Panc1 (cell line): ENCODE data around the gene ZNF254. TPM values are rescaled to one million over a fixed set of nuclear protein-coding genes. Genes with fewer than 3 reads are reported as not detected.

Experiments
- ATAC-seq: fragments of 200-7000 bp; cut with Tn5 transposase; 2 replicates; pipeline ENCODE4 v1.9.1; 2020; ENCODE audit warnings: mild to moderate bottlenecking, moderate library complexity
- BruUV-seq: library from RNA; stranded (reverse); fragments of 400-500 nt; replicated peaks from 2 replicates; lab custom pipeline; 2021; lab: Mats Ljungman, UMichigan
- CTCF ChIA-PET: fragments of 300-600 bp; sonication (Branson Sonifier 250); formaldehyde crosslinking; loops from one replicate; lab custom pipeline; 2022; ENCODE audit warnings: antibody characterized with exemption; lab: Charles Lee
- POLR2A ChIA-PET: fragments of 300-600 bp; sonication (Branson Sonifier 250); formaldehyde crosslinking; loops from one replicate; lab custom pipeline; 2022; ENCODE audit warnings: antibody characterized with exemption; lab: Charles Lee
- DNase-seq: peaks from one replicate; pipeline ENCODE4 v3.0.0-alpha.2; 2010; ENCODE audit warnings: low read depth, low spot score
- H3K27ac ChIP-seq: 2 replicates; pipeline ENCODE4 v1.5.1; 2011; ENCODE audit warnings: mild to moderate bottlenecking, low read length, inconsistent platforms
- H3K27me3 ChIP-seq: fragments of 200-500 bp; sonication (Bioruptor generic); 2 replicates; pipeline ENCODE4 v1.6.0; 2014; ENCODE audit warnings: low read length, inconsistent platforms; ENCODE audit not compliant: control insufficient read depth, insufficient read depth
- H3K36me3 ChIP-seq: fragments of 200-500 bp; sonication (Bioruptor generic); 2 replicates; pipeline ENCODE4 v1.5.1; 2014; ENCODE audit warnings: inconsistent platforms, mild to moderate bottlenecking, low read length, moderate library complexity; ENCODE audit not compliant: control insufficient read depth, insufficient read depth
- H3K4me1 ChIP-seq: 2 replicates; pipeline ENCODE4 v1.5.1; 2011; ENCODE audit warnings: inconsistent platforms, mild to moderate bottlenecking, low read length, moderate library complexity; ENCODE audit not compliant: control insufficient read depth, insufficient read depth
- H3K4me3 ChIP-seq, 2 experiments: 2 replicates each; pipeline ENCODE4 v1.5.1; 2011 to 2012; ENCODE audit warnings: low read depth in 2 of 2, low read length in 2 of 2, mild to moderate bottlenecking in 2 of 2, inconsistent platforms in 1 of 2, moderate library complexity in 1 of 2
- H3K9me3 ChIP-seq: fragments of 200-500 bp; sonication (Bioruptor generic); 2 replicates; pipeline ENCODE4 v1.5.1; 2014; ENCODE audit warnings: low read depth, mild to moderate bottlenecking, inconsistent platforms, low read length, moderate library complexity; ENCODE audit not compliant: control insufficient read depth, insufficient read depth
- POLR2AphosphoS5 ChIP-seq: IDR thresholded peaks from 2 replicates; pipeline ENCODE4 v1.6.1; 2012; ENCODE audit warnings: mild to moderate bottlenecking, low read depth, low read length, moderate library complexity
- SIN3A ChIP-seq: IDR thresholded peaks from 2 replicates; pipeline ENCODE4 v1.6.1; 2012; ENCODE audit warnings: low read depth, mild to moderate bottlenecking, low read length, moderate library complexity, borderline replicate concordance; ENCODE audit not compliant: insufficient read depth
- TCF7L2 ChIP-seq: IDR thresholded peaks from 2 replicates; pipeline ENCODE4 v1.6.1; 2011; ENCODE audit warnings: mild to moderate bottlenecking, low read depth, low read length, inconsistent platforms
- in situ Hi-C: cut with HindIII; loops from 2 replicates; pipeline ENCODE4 v1.10.0; 2016; ENCODE audit warnings: low sequenced_read_pairs, low pct_unique_long_range_greater_than_20kb
- intact Hi-C: fragments of 100-400 bp; cut with micrococcal nuclease; formaldehyde crosslinking; loops from one replicate; pipeline ENCODE4 v1.10.0; 2022; ENCODE audit not compliant: unreplicated experiment
- total RNA-seq: library from RNA; stranded (reverse); gene quantifications from one replicate; pipeline ENCODE4 v1.2.1, GENCODE V29; 2021; ENCODE audit not compliant: unreplicated experiment
- TF ChIP-seq, protein P1 (sequence below), 2 experiments: IDR thresholded peaks; 2 replicates each; pipeline ENCODE4 v1.6.1; 2011 to 2012; ENCODE audit warnings: low read depth in 2 of 2, control low read depth in 1 of 2, low read length in 1 of 2, mild to moderate bottlenecking in 1 of 2, moderate library complexity in 1 of 2; ENCODE audit not compliant: insufficient read depth in 1 of 2
- TF ChIP-seq, protein P2 (sequence below): fragments of 450-650 bp; IDR thresholded peaks from 2 replicates; pipeline ENCODE4 v1.5.1; 2017; ENCODE audit warnings: mild to moderate bottlenecking

ZNF254 gene
- total RNA-seq, 1 experiment from 2014 or later = 12.1 TPM

DNA sequence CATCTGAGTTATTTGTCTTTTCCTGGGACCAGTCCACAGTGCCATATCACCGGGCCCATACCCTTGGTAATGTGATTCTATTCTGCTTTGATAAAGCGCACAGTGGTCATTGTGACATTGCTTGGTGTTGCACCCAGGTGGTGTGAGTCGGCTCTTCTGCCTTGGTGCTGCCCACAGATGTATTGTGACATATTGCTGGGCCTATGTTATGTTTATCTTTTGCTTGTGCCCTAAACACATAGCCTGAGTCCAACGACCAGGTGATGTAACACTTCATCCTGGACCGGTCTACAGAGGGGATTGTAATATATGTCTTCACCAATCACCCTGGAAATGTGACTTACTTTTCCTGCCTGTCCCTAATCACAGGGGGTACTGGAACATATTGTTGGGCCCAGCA lies 23.7 kb upstream of the ZNF254 start:
- Histone ChIP-seq H3K27me3 (no peaks in the 10 kb centered on the region), H3K4me1 (no peaks in the 10 kb centered on the region), H3K4me3 (no peak overlapping the region), H3K9me3 (no peaks in the 10 kb centered on the region), H3K36me3 (no peaks in the 10 kb centered on the region), H3K27ac (no peak overlapping the region)
- ATAC-seq (no peak), DNase-seq (no peak)
- CTCF ChIA-PET = no interaction called here
- TF ChIP-seq, protein P1, sequence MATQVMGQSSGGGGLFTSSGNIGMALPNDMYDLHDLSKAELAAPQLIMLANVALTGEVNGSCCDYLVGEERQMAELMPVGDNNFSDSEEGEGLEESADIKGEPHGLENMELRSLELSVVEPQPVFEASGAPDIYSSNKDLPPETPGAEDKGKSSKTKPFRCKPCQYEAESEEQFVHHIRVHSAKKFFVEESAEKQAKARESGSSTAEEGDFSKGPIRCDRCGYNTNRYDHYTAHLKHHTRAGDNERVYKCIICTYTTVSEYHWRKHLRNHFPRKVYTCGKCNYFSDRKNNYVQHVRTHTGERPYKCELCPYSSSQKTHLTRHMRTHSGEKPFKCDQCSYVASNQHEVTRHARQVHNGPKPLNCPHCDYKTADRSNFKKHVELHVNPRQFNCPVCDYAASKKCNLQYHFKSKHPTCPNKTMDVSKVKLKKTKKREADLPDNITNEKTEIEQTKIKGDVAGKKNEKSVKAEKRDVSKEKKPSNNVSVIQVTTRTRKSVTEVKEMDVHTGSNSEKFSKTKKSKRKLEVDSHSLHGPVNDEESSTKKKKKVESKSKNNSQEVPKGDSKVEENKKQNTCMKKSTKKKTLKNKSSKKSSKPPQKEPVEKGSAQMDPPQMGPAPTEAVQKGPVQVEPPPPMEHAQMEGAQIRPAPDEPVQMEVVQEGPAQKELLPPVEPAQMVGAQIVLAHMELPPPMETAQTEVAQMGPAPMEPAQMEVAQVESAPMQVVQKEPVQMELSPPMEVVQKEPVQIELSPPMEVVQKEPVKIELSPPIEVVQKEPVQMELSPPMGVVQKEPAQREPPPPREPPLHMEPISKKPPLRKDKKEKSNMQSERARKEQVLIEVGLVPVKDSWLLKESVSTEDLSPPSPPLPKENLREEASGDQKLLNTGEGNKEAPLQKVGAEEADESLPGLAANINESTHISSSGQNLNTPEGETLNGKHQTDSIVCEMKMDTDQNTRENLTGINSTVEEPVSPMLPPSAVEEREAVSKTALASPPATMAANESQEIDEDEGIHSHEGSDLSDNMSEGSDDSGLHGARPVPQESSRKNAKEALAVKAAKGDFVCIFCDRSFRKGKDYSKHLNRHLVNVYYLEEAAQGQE (IDR thresholded peaks at IDR 0.05; ENCODE audit: insufficient read depth in 1 of 2, low read depth in 2 of 2, low read length in 1 of 2) = no peak
- TF ChIP-seq TCF7L2 = no peak
- no peak for TF ChIP-seq SIN3A
- TF ChIP-seq, protein P2, sequence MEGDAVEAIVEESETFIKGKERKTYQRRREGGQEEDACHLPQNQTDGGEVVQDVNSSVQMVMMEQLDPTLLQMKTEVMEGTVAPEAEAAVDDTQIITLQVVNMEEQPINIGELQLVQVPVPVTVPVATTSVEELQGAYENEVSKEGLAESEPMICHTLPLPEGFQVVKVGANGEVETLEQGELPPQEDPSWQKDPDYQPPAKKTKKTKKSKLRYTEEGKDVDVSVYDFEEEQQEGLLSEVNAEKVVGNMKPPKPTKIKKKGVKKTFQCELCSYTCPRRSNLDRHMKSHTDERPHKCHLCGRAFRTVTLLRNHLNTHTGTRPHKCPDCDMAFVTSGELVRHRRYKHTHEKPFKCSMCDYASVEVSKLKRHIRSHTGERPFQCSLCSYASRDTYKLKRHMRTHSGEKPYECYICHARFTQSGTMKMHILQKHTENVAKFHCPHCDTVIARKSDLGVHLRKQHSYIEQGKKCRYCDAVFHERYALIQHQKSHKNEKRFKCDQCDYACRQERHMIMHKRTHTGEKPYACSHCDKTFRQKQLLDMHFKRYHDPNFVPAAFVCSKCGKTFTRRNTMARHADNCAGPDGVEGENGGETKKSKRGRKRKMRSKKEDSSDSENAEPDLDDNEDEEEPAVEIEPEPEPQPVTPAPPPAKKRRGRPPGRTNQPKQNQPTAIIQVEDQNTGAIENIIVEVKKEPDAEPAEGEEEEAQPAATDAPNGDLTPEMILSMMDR = no peak
- TF ChIP-seq POLR2AphosphoS5 = no peak
- POLR2A ChIA-PET = no interaction called here
- intact Hi-C loops = no loop called here
- in situ Hi-C loops = no loop called here
- no TSS peak for BruUV-seq

DNA sequence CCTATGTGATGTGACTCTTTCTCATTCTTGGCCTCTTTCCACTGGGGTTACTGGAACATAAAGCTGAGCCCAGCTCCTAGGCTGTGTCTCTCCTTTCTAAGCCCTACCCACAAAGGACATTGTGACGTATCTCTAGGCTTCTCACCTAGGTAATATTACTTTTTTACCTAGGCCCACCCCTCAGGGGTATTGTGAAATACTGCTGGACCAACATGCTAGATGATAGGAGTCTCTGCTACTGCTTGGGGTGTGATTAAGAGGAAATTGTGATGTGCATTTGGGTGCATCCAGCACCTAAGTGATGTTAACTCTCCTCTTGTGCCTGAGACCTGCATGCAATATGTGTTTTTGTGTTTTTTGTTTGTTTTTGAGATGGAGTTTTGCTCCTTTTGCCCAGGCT lies 22.8 kb upstream of the ZNF254 start:
- DNase-seq (no peak), ATAC-seq (no peak)
- ChIA-PET CTCF (no interaction called here), POLR2A (interaction anchor here (0.6 kb wide), 1 partner anchor 32 kb away, joined by 3 read pairs; no protein-coding TSS in a partner anchor)
- H3K4me1 ChIP-seq = no peaks in the 10 kb centered on the region
- TF ChIP-seq, protein P1 (IDR thresholded peaks at IDR 0.05; ENCODE audit: insufficient read depth in 1 of 2, low read depth in 2 of 2, low read length in 1 of 2) = no peak
- TF ChIP-seq, protein P2 = no peak
- TF ChIP-seq POLR2AphosphoS5 (no peak), SIN3A (no peak), TCF7L2 (no peak)
- no peaks in the 10 kb centered on the region for H3K9me3 ChIP-seq
- in situ Hi-C loops = no loop called here
- no peak overlapping the region for H3K27ac ChIP-seq
- intact Hi-C loops = no loop called here
- H3K27me3 ChIP-seq = no peaks in the 10 kb centered on the region
- H3K36me3 ChIP-seq = no peaks in the 10 kb centered on the region
- H3K4me3 ChIP-seq = no peak overlapping the region
- BruUV-seq = no TSS peak
